NCI-H146 treated with DMSO at 0.1 percent for 48 hours (cell line): Measurements from ENCODE around the gene AKAIN1.

Experiments used
- DNase-seq: peaks from one replicate; lab custom pipeline; 2025; ENCODE audit not compliant: unreplicated experiment; lab: John Stamatoyannopoulos, UW

AKAIN1 gene

GRCh38 chr18:5097116-5097703, 99.8 kb downstream of the AKAIN1 start:
- no peak for DNase-seq

DNA sequence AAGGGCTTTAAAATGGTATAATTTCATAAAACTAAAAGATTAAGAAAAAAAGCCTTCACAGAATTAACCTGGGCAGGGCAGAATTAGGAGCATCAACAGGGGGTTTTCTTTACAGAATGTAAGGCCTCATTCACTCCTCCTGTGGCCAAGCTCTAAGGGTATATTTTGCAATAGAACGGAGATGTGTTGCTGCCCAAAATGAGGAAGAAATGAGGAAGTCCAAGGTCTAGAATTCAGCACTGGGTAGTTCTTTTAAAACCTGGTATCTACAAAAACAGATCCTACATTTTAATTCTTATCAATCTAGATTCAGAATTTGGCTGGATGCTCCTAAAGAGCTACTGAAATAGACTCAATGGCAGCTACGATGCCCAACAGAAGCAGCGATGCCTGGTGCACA, 101.8 kb downstream of the AKAIN1 start:
- DNase-seq, result no peak

GRCh38 chr18:5093902-5094301, 103.2 kb downstream of the AKAIN1 start:
- DNase-seq, result no peak
